GOT3 (cell line): Measurements from ENCODE around the gene CTSE.

Experiments
- DNase-seq: peaks from one replicate; lab custom pipeline; 2025; ENCODE audit warnings: mixed read lengths; lab: John Stamatoyannopoulos, UW

CTSE gene

GRCh38 chr1:205971082-205971481, 52.6 kb downstream of the CTSE start:
- DNase-seq = no peak

DNA sequence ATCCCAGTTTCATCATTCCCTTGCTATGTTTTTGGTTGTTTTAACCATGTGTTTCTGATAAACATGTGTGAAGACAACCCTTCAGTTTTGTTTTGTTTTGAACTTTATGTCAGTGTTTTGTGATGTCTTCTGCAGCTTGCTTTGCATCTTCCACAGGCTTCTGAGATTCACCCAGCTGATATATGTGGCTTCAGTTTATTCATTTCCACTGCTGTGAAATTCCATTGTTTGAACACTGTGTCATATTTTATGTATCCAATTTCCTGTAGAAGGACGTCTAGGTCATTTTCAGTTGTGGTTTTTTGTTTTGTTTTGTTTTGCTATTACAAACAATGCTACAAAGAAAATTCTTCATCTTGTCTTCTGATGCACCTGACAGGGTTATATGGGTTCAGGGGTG, 53.2 kb downstream of the CTSE start:
- no peak for DNase-seq

- no peak for DNase-seq
These were observed 54.5 kb downstream of the CTSE start for GRCh38 chr1:205969229-205969628.

GRCh38 chr1:205967554-205968335, 56.0 kb downstream of the CTSE start:
- no peak for DNase-seq

DNA sequence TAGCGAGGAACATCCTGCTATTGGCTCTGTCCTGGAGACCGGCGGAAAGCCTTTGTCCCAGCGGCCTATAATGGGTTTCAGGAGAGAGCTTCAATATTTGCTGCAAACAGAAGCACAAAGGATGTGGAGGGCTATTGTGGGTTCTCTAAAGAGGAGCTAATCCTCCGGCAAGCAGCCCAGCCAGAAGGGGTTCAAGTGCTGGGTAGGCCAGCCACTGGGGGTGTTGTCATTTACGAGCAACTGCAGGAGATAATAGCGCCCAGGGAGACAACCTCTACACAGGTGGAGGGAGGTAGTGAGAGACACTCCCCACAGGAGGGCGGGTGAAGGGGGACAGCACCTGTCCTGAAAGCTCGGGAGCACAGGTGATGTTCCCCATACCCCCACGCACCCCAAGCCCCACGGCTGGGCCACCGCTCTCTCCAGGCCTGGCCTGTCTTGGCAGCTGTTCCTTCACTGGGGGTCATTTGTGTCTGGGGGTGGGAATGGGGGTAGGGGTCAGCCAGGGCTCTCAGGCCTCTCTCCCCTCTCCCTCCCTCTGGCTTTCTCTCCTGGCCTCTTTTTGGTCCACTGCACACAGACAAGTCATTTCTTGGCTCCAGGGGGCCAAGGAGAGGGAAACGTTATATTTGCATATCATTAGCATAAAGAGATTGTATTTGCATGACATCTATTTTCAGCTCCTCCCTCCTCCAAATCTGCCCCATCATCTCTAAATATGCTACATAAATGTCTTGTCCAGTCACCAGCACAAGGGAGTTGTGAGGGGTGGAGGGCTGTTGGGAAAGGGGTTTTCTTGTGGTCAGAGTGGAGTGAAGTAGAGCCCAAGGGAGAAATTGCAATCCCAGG, 58.4 kb downstream of the CTSE start:
- no peak for DNase-seq

- no peak for DNase-seq
These were observed 60.1 kb downstream of the CTSE start for GRCh38 chr1:205963352-205964155.

DNA sequence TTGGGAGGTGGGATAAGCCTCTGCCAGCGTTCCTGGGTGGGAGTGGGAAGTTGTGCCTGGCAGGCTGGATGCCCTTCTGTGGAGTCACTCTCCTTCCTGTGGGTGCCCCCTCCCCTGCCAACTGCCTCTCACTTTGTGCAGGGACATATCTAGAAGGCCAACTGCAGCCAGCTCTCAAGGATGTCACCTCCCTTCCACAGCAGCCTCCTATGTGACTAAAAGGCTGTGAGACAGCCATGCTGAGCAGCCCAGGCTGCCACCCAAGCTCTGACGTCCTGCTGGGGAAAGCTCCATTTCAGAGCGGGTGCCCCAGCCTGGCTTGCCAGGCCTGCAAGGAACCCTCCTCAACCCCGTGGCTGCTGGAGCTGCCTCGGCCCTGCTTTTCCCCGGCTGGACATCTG, 60.9 kb downstream of the CTSE start:
- no peak for DNase-seq

- no peak for DNase-seq
These were observed 61.5 kb downstream of the CTSE start for GRCh38 chr1:205961991-205962820.

- no peak for DNase-seq
These were observed 62.3 kb downstream of the CTSE start for GRCh38 chr1:205961405-205961804.

GRCh38 chr1:205959789-205960188, 63.9 kb downstream of the CTSE start:
- DNase-seq = no peak
